Calu3 (cell line): Measurements from ENCODE around the gene SORBS1. TPM values are rescaled to one million over a fixed set of nuclear protein-coding genes. Genes with fewer than 3 reads are reported as not detected.

Source experiments
- BruUV-seq: library from RNA; stranded (reverse); fragments of 400-500 nt; replicated peaks from 2 replicates; lab custom pipeline; 2021; lab: Mats Ljungman, UMichigan
- CTCF ChIA-PET: fragments of 300-600 bp; sonication (Branson Sonifier 250); formaldehyde crosslinking; loops from one replicate; lab custom pipeline; 2022; ENCODE audit warnings: antibody characterized with exemption; lab: Charles Lee
- DNase-seq: peaks from one replicate; pipeline ENCODE4 v3.0.0; 2022
- H3K27ac Mint-ChIP-seq: one replicate; pipeline ENCODE4 v1.8.0; 2022; ENCODE audit warnings: mixed read lengths; ENCODE audit not compliant: unreplicated experiment
- H3K27me3 Mint-ChIP-seq: one replicate; pipeline ENCODE4 v1.8.0; 2022; ENCODE audit warnings: mixed read lengths; ENCODE audit not compliant: unreplicated experiment
- H3K36me3 Mint-ChIP-seq: one replicate; pipeline ENCODE4 v1.8.0; 2022; ENCODE audit warnings: mild to moderate bottlenecking, moderate library complexity, mixed read lengths; ENCODE audit not compliant: insufficient read depth, unreplicated experiment
- H3K4me1 Mint-ChIP-seq: one replicate; pipeline ENCODE4 v1.8.0; 2022; ENCODE audit warnings: mild to moderate bottlenecking, low read depth, mixed read lengths; ENCODE audit not compliant: unreplicated experiment
- H3K4me3 Mint-ChIP-seq: one replicate; pipeline ENCODE4 v1.8.0; 2022; ENCODE audit warnings: mild to moderate bottlenecking, low read depth, moderate library complexity, mixed read lengths; ENCODE audit not compliant: unreplicated experiment
- H3K9me3 Mint-ChIP-seq: one replicate; pipeline ENCODE4 v1.8.0; 2022; ENCODE audit warnings: low read depth, mixed read lengths; ENCODE audit not compliant: unreplicated experiment
- CTCF ChIP-seq: fragments of 200-600 bp; IDR thresholded peaks from one replicate; pipeline ENCODE4 v1.8.0; 2022; ENCODE audit warnings: antibody characterized with exemption; ENCODE audit not compliant: unreplicated experiment
- intact Hi-C: fragments of 100-400 bp; cut with micrococcal nuclease; formaldehyde crosslinking; loops from one replicate; pipeline ENCODE4 v1.10.0; 2022; ENCODE audit not compliant: unreplicated experiment
- total RNA-seq: library from RNA; stranded (reverse); gene quantifications from 2 replicates; pipeline ENCODE4 v1.2.3, GENCODE V29; 2022

Gene SORBS1
- total RNA-seq, 1 experiment from 2014 or later, result 2.8 TPM

DNA sequence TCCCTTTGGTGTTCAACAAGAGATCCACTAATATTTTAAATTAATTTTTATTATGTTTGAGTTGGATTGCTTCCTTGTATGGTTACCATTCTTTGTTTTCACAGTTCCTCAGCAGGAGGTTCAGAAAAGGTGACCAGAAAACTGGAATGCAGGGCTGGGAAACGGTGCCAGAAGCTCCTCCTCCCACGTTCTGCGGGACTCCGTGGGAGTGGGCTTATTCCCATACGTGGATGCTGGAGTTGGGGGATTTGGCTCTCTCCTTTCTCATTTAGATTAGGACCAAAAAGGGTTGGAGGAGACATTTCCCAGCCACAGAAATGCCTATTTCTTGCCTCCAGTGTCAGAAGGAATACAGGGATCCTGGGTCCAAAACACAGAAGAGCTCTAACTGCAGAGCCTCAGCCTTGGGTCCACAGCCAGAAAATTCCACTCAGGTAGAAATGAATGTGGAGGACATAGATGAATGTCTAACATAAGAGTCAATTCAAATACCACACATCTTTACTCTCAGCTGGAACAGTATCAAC, 56.0 kb downstream of the SORBS1 start:
- no TSS peak for BruUV-seq

GRCh38 chr10:95504246-95504691, 56.9 kb downstream of the SORBS1 start:
- Mint-ChIP-seq H3K4me1 (no peaks in the 10 kb centered on the region), H3K27me3 (no peaks in the 10 kb centered on the region), H3K36me3 (no peaks in the 10 kb centered on the region), H3K9me3 (no peaks in the 10 kb centered on the region), H3K4me3 (no peak overlapping the region), H3K27ac (no peak overlapping the region)
- DNase-seq, result no peak
- TF ChIP-seq CTCF, result no peak
- CTCF ChIA-PET, result no interaction called here
- intact Hi-C loops, result no loop called here
- no TSS peak for BruUV-seq

More for the DNA sequence above, 56.0 kb downstream of the SORBS1 start:
- no peak for DNase-seq
- Mint-ChIP-seq H3K9me3 (no peaks in the 10 kb centered on the region), H3K4me3 (no peak overlapping the region), H3K36me3 (no peaks in the 10 kb centered on the region), H3K27me3 (no peaks in the 10 kb centered on the region), H3K4me1 (no peaks in the 10 kb centered on the region), H3K27ac (no peak overlapping the region)
- no peak for TF ChIP-seq CTCF
- CTCF ChIA-PET, result interaction anchor here (0.7 kb wide), 1 partner anchor 11 kb away, joined by 3 read pairs; no protein-coding TSS in a partner anchor
- intact Hi-C loops, result no loop called here

DNA sequence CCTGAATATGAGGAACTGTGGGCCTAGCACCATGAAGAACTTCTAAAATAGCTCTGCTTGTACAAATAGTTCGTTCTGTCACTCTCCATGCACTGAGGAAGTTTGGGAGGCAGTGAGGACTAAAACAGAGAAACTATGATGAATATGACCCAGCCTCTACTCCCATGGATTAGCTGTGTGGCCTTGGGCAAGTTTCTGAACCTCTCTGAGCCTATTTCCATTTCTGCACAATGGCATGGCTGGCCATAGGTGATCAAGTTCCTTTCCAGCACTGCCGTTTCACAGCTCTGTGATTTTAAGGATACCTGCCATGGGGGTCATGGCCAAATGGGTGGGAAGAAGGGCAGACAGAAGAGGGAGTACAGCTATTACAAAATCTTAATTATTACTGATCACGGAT, 57.6 kb downstream of the SORBS1 start:
- CTCF ChIA-PET, result no interaction called here
- no peaks in the 10 kb centered on the region for H3K9me3 Mint-ChIP-seq
- no peaks in the 10 kb centered on the region for H3K4me1 Mint-ChIP-seq
- no peaks in the 10 kb centered on the region for H3K27me3 Mint-ChIP-seq
- H3K36me3 Mint-ChIP-seq, result no peaks in the 10 kb centered on the region
- H3K27ac Mint-ChIP-seq, result no peak overlapping the region
- no peak for TF ChIP-seq CTCF
- no peak overlapping the region for H3K4me3 Mint-ChIP-seq
- no TSS peak for BruUV-seq
- no peak for DNase-seq
- intact Hi-C loops, result no loop called here

- no TSS peak for BruUV-seq
- Mint-ChIP-seq H3K9me3 (no peaks in the 10 kb centered on the region), H3K4me3 (no peak overlapping the region), H3K27me3 (no peaks in the 10 kb centered on the region), H3K4me1 (no peaks in the 10 kb centered on the region), H3K36me3 (no peaks in the 10 kb centered on the region), H3K27ac (no peak overlapping the region)
- CTCF ChIA-PET, result no interaction called here
- intact Hi-C loops, result no loop called here
- TF ChIP-seq CTCF, result no peak
- DNase-seq, result no peak
These were observed 58.2 kb downstream of the SORBS1 start for GRCh38 chr10:95503001-95503400.
